Stimulated activated CD4-positive, alpha-beta T cell treated with anti-CD3 and anti-CD28 coated beads, Interleukin-12 subunit alpha, Interleukin-12 subunit beta, amount 100 ng/mL, for 4 hours (primary cell): ENCODE data around the gene SLF2.
A peak's percentile ranks its signal among the peaks of the same experiment; 100 is the strongest.
"Not testable (repeated sequence)": the region's sequence is repeated elsewhere in the genome, so short reads cannot be mapped to it uniquely, and the experiment has no call there.

ENCODE experiments used
- DNase-seq: peaks from one replicate; pipeline ENCODE4 v3.0.0-alpha.2; 2020

SLF2 gene

GRCh38 chr10:100967332-100967731 lies 54.6 kb downstream of the SLF2 start:
- no peak for DNase-seq

GRCh38 chr10:100968062-100968736 lies 55.4 kb downstream of the SLF2 start:
- no peak for DNase-seq

- no peak for DNase-seq
Observed at GRCh38 chr10:100968863-100969186, 56.1 kb downstream of the SLF2 start.

GRCh38 chr10:100969187-100970075 lies 56.7 kb downstream of the SLF2 start, which contains the start of gene SEMA4G:
SEMA4G (plus strand) TSS chr10:100969504; CDS start chr10:100972913, 3,409 bp downstream.
- peak; percentile 36 for DNase-seq

GRCh38 chr10:100970076-100970913 lies 57.5 kb downstream of the SLF2 start:
- no peak for DNase-seq

- DNase-seq, result no peak
Observed at GRCh38 chr10:100970914-100971811, 58.4 kb downstream of the SLF2 start.

- DNase-seq, result no peak
Observed at GRCh38 chr10:100972115-100972903, 59.5 kb downstream of the SLF2 start.

- no peak for DNase-seq
Observed at GRCh38 chr10:100972904-100973535, 60.3 kb downstream of the SLF2 start.

GRCh38 chr10:100975397-100975796 lies 62.6 kb downstream of the SLF2 start:
- not testable (repeated sequence) for DNase-seq

- no peak for DNase-seq
Observed at GRCh38 chr10:100976906-100977305, 64.1 kb downstream of the SLF2 start.

GRCh38 chr10:100977436-100977835 lies 64.7 kb downstream of the SLF2 start:
- DNase-seq, result no peak

GRCh38 chr10:100978121-100978900 lies 65.5 kb downstream of the SLF2 start:
- no peak for DNase-seq

GRCh38 chr10:100978901-100979195 lies 66.1 kb downstream of the SLF2 start:
- no peak for DNase-seq

- DNase-seq, result no peak
Observed at GRCh38 chr10:100979791-100980272, 67.1 kb downstream of the SLF2 start.

- no peak for DNase-seq
Observed at GRCh38 chr10:100980311-100980710, 67.5 kb downstream of the SLF2 start.

GRCh38 chr10:100980711-100981110 lies 67.9 kb downstream of the SLF2 start:
- no peak for DNase-seq

- DNase-seq, result no peak
Observed at GRCh38 chr10:100981178-100981772, 68.5 kb downstream of the SLF2 start.

GRCh38 chr10:100982916-100983830 lies 70.4 kb downstream of the SLF2 start:
- no peak for DNase-seq
